Measurements from ENCODE around the gene CRACR2A.

GRCh38 chr12:3661028-3661427 is 91.9 kb downstream of the CRACR2A start:
- TF ChIP-seq, protein P1, sequence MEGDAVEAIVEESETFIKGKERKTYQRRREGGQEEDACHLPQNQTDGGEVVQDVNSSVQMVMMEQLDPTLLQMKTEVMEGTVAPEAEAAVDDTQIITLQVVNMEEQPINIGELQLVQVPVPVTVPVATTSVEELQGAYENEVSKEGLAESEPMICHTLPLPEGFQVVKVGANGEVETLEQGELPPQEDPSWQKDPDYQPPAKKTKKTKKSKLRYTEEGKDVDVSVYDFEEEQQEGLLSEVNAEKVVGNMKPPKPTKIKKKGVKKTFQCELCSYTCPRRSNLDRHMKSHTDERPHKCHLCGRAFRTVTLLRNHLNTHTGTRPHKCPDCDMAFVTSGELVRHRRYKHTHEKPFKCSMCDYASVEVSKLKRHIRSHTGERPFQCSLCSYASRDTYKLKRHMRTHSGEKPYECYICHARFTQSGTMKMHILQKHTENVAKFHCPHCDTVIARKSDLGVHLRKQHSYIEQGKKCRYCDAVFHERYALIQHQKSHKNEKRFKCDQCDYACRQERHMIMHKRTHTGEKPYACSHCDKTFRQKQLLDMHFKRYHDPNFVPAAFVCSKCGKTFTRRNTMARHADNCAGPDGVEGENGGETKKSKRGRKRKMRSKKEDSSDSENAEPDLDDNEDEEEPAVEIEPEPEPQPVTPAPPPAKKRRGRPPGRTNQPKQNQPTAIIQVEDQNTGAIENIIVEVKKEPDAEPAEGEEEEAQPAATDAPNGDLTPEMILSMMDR (IDR thresholded peaks at IDR 0.05): no peak
- no peak for TF ChIP-seq POLR2A (IDR thresholded peaks at IDR 0.05)
